Stomach (tissue), 4 donors: ENCODE results near the gene EPHA7.

Experiments used
- EP300 ChIP-seq: sonication (generic); formaldehyde crosslinking; IDR thresholded peaks from one replicate; pipeline ENCODE4 v1.6.1; 2017; ENCODE audit warnings: antibody characterized with exemption
- TF ChIP-seq, protein P1 (sequence below), 7 experiments: fragments of 450-650 bp in 4 of 7; fragments of 200-600 bp in 3 of 7; sonication (generic) in 3 of 7; IDR thresholded peaks; one replicate each; pipeline ENCODE4 v1.5.1; 2016 to 2019; ENCODE audit warnings: antibody characterized with exemption in 7 of 7, control low read depth in 2 of 7, mild to moderate bottlenecking in 1 of 7

DNA sequence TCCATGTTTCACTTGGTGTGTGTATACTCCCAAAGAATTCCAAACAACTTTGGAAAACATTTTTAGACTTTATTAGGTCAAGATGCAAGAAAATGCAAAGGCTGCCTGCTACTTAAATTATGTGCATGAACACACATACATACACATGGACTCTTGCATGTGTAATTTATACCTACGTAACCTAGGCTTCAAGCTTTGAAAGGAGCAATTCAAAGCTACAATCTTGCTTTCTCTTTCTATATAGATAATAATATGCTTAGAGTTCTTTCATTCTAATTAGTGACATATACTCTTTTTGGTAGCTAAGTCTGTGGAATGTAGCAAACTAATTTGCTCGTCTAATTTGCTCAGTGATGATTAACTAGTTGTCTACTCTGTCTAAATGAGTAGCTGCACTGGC is 146.5 kb downstream of the EPHA7 start:
- TF ChIP-seq, protein P1, sequence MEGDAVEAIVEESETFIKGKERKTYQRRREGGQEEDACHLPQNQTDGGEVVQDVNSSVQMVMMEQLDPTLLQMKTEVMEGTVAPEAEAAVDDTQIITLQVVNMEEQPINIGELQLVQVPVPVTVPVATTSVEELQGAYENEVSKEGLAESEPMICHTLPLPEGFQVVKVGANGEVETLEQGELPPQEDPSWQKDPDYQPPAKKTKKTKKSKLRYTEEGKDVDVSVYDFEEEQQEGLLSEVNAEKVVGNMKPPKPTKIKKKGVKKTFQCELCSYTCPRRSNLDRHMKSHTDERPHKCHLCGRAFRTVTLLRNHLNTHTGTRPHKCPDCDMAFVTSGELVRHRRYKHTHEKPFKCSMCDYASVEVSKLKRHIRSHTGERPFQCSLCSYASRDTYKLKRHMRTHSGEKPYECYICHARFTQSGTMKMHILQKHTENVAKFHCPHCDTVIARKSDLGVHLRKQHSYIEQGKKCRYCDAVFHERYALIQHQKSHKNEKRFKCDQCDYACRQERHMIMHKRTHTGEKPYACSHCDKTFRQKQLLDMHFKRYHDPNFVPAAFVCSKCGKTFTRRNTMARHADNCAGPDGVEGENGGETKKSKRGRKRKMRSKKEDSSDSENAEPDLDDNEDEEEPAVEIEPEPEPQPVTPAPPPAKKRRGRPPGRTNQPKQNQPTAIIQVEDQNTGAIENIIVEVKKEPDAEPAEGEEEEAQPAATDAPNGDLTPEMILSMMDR (IDR thresholded peaks at IDR 0.05), result no peak
- TF ChIP-seq EP300, result no peak
